ENCODE measurements around the gene RTF1.

RTF1 gene

DNA sequence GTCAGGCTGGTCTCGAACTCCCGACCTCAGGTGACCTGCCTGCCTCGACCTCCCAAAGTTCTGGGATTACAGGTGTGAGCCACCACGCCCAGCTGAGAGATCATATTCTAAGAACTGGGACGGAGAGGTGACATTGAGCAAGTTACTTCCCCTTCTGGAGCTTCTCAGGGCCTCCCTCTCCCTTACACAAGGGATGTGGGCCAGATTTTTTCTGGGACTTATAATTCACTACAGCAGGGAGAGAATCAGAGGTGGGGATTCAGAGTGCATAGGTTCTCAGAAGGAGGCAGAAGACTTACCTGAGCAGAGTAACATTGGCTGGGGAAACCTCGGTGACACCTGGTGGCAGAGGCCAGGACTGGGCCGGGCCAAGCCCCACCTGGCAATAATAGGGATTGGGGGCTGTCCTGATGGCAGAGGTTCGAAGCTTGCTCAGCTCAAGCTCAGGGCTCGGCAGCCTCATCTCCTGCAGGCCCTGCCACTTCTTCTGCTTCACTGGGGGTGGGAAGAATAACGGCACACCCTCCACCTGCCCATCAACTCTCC, 90.0 kb downstream of the RTF1 start:
- DNase-seq (ENCODE audit: low spot score) = no peak

DNA sequence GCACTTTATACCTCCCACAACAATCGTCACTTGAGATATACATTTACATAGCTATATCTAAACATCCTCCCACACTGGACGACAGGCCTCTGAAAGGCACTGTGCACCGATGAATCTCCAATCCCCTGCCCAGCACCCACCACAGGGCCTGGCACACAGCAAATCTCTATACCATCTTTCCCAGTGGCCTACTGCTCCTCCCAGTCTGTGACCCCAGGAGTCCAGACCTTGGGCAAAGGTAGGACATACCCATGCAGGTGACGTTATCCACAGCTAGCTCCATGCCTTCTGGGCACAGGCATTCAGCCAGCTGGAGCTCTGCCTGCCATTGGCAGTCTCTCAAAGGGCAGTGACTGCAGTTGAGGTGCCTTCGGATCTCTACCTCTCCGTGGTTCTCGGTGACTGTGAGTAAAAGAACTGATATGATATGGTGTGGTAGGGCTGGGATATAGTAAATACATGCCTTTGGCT, 91.0 kb downstream of the RTF1 start:
- DNase-seq (ENCODE audit: low spot score) = no peak

GRCh38 chr15:41510728-41511127, 93.8 kb downstream of the RTF1 start:
- no peak for DNase-seq (ENCODE audit: low spot score)

DNA sequence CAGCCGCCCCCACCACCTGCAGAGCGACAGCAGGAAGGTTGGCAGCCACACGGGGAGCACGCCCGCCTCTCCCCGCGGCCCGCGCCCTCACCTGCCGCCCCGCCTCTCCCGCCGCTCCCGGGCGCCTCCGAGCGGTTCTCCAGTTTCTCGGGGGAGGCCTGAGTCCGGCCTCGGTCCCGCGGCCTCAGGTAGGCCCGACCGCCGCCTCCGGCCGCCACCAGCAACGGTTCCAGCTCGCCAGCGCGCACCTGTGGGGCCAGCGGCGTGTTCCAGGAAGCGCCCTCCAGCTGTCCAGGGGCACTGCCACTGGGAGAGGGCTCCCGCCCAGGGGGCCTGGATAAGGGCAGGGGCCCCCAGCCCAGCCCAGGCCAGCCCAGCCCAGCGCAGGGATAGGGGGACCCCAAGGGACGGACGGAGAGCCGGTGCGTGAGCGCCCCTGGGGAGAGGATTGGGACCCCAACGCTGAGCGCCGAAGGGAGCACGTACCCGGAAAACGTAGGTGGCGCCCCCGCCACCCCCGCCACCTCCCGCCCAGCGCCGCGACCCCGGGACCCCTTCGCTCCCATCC, 94.5 kb downstream of the RTF1 start:
- DNase-seq (ENCODE audit: low spot score) = no peak

DNA sequence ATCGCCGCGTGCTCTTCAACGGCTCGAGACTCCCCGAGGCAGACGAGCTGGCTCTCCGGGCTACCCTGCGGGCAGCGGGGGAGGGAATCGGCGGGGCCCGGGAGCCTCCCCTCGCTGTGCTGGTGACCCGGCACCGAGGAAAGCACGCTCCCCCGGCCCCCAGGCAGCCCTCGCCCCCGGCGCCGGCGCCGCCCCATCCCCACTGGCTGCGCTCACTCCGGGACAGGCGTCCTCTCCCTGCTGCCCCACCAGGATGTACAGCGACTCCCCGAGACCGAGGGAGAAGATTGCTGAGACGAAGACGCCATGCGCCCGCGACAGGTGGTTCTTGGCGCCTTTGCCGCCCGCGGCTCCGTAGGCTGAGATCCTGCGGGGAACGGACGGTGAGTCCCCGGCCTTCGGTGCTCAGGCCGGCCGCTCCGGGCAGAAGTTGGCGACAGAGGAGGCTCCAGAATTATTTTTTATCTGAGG, 95.0 kb downstream of the RTF1 start:
- no peak for DNase-seq (ENCODE audit: low spot score)

GRCh38 chr15:41512512-41512939, 95.6 kb downstream of the RTF1 start:
- DNase-seq (ENCODE audit: low spot score) = no peak

DNA sequence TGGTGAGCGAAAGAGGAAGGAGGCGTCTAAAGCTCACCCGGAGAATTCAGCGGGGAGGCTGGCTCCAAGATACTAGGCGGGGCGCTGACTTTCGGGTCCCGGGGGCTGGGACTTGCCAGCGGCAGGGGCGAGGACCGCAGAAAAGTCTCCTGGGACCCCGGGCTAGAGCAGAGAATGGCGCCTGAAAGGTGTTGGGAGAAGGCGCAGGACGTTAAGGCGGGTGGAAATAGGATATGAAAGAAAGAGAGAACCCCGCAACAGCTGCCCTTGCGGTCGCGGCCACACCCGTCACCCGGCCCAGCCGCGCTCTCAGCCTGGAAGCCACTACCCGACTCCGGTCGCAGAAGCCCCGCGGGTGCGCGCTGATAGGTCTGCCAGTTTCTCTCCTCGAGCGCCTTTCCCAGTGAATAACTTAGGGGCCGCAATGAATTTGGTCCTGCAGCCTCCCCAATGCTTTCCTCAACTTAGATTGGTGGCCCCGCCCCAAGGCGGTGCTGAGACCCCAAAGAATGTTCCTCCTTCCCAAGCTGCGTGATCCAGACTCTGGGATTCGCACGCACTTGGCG, 96.1 kb downstream of the RTF1 start:
- no peak for DNase-seq (ENCODE audit: low spot score)

- no peak for DNase-seq (ENCODE audit: low spot score)
Observed at GRCh38 chr15:41513506-41514227, 96.8 kb downstream of the RTF1 start, which contains the start of gene LTK. Gene LTK (minus strand): TSS chr15:41513827. CDS start chr15:41513709, 118 bp downstream.

DNA sequence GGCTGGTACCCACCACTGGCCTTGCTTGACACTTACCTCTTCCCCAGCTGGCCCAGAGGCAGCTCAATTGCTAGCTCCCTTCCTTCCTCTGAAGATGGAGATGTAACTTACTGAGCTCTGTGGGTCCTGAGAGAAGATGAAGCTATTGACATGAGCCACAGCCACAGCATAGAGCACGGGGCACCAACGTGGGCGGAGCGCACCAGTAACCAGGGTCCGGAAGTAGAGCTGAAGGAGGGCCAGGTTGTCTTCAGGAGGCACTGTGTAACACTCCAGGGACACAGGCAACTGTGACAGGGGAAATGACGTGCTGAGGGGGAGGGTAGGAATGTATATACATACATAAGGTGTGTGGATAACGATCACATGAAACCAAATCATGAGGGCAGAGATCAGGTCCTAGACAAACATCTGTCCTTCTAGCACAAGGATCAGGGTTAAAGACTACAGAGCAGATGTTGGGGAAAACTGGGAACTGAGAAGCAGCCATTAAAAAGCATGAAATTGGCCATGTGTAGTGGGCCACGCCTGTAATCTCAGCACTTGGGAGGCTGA, 101.1 kb downstream of the RTF1 start:
- DNase-seq (ENCODE audit: low spot score) = no peak

DNA sequence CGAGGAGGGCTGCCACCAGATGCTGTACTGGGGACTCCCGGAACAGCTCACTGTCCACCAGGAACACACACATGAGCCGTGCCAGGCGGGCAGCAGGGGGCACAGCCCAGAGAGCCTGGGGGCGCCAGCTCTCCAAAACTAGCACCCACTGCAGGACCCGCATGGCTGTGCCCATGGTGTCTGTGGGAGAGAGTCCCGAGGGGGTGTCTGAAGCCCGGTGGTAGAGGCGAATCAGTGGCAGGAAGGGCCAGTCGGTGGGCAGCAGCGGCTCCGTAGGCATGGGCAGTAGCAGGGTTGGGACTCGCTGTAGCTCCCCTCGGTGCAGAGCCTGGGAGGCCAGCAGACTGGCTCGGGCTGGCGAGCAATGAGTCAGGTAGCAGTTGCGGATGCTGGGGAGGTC, 103.7 kb downstream of the RTF1 start:
- no peak for DNase-seq (ENCODE audit: low spot score)

DNA sequence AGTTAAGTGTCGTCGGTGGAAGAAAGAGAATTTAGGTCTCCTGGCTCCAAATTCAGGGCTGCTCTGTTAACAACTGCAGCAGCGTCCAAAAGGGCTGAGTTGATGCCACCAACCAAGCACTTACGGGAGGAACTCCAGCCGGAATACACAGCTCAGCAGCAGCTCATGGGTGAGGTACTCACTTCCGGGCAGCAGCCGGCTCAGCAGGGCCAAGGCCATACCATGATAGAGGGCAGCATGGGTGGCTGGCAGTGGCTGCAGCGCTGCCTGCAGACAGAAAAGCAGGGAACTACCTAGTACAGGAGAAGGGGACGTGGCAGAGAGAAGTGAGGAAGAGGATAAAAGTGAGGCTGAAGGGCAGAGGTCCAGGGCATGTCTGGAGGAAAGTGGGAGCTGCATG, 104.7 kb downstream of the RTF1 start:
- DNase-seq (ENCODE audit: low spot score) = no peak

GRCh38 chr15:41523097-41523496, 106.2 kb downstream of the RTF1 start:
- no peak for DNase-seq (ENCODE audit: low spot score)

DNA sequence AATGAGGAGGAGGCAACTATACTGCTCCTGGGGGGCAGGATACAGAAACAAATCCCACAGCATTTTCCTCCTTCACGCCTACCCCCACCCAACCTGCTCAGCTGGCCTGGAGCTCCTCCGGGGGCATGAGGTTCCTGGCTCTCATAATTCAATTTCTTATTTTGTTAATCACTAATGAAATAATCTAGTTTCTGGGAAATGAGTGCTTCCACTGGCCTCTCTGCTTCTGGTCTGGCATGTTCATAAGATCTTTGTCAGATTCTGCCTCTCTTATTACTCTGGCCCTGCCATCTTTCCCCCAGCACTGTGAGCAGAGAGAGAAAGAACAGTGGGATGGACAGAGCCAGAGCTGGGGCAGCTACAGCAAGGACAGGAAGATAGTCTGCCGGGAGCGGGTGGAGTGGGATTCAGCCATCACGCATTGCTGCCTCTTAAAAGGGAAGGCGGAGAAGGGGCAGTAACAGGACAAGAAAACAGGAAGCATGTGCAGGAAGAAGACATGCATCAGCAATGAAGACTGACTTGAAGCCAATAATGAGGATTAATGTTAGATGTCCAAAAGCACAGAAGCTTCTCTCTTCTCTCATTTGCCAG, 113.6 kb downstream of the RTF1 start:
- no peak for DNase-seq (ENCODE audit: low spot score)

Data from hematopoietic multipotent progenitor cell treated with erythropoietin and hydrocortisone succinate and interleukin-3 and kit ligand, for 17 days (in vitro differentiated cells).